Smooth muscle cell (in vitro differentiated cells): ENCODE measurements around the gene CACNA1I. TPM values are rescaled to one million over a fixed set of nuclear protein-coding genes. Genes with fewer than 3 reads are reported as not detected.

Experiments used
- DNase-seq: peaks from one replicate; lab custom pipeline; 2025; ENCODE audit not compliant: unreplicated experiment; lab: John Stamatoyannopoulos, UW
- H2AFZ ChIP-seq: fragments of 200-600 bp; sonication (generic); 2 replicates; pipeline ENCODE4 v1.6.0; 2016; ENCODE audit warnings: antibody characterized with exemption, low read depth, mild to moderate bottlenecking
- H3F3A ChIP-seq: fragments of 200-600 bp; sonication (generic); 2 replicates; pipeline ENCODE4 v1.6.0; 2017; ENCODE audit warnings: antibody characterized with exemption, low read depth
- H3K27ac ChIP-seq: fragments of 200-600 bp; sonication (generic); 2 replicates; pipeline ENCODE4 v1.5.1; 2016; ENCODE audit warnings: low read depth, mild to moderate bottlenecking
- H3K27me3 ChIP-seq: fragments of 200-600 bp; sonication (generic); 2 replicates; pipeline ENCODE4 v1.6.1; 2016; ENCODE audit warnings: low read depth, mild to moderate bottlenecking
- H3K36me3 ChIP-seq: fragments of 200-600 bp; sonication (generic); 2 replicates; pipeline ENCODE4 v1.5.1; 2016; ENCODE audit warnings: low read depth
- H3K4me1 ChIP-seq: fragments of 200-600 bp; sonication (generic); 2 replicates; pipeline ENCODE4 v1.5.1; 2016; ENCODE audit warnings: low read depth
- H3K4me2 ChIP-seq: fragments of 200-600 bp; sonication (generic); 2 replicates; pipeline ENCODE4 v1.6.0; 2016; ENCODE audit warnings: mild to moderate bottlenecking
- H3K4me3 ChIP-seq: fragments of 200-600 bp; sonication (generic); 2 replicates; pipeline ENCODE4 v1.5.1; 2016; ENCODE audit warnings: mild to moderate bottlenecking
- H3K79me2 ChIP-seq: fragments of 200-600 bp; sonication (generic); 2 replicates; pipeline ENCODE4 v1.6.0; 2016; ENCODE audit warnings: low read depth, mild to moderate bottlenecking
- H3K9ac ChIP-seq: fragments of 200-600 bp; sonication (generic); 2 replicates; pipeline ENCODE4 v1.6.0; 2016; ENCODE audit warnings: low read depth
- H3K9me3 ChIP-seq: fragments of 200-600 bp; sonication (generic); replicated peaks from 2 replicates; pipeline ENCODE4 v1.5.1; 2016; ENCODE audit warnings: low read depth
- H4K20me1 ChIP-seq: fragments of 200-600 bp; sonication (generic); 2 replicates; pipeline ENCODE4 v1.6.0; 2016; ENCODE audit warnings: low read depth
- CTCF ChIP-seq: fragments of 200-600 bp; sonication (generic); IDR thresholded peaks from 2 replicates; pipeline ENCODE4 v1.5.1; 2017; ENCODE audit warnings: borderline replicate concordance, mild to moderate bottlenecking, antibody characterized with exemption; ENCODE audit not compliant: insufficient read depth, poor library complexity, severe bottlenecking
- WGBS: methylation state at CpG from one replicate; pipeline ENCODE4 v1.1.7; 2016; ENCODE audit warnings: low lambda C conversion rate; 5-methylcytosine and 5-hydroxymethylcytosine counted together
- polyA plus RNA-seq: library from polyadenylated mRNA; unstranded; fragments of >200 nt; fragmentation: Nextera tagmentation; extraction: Ambion mirVana; gene quantifications from 2 replicates; pipeline ENCODE4 v1.2.1, GENCODE V29; 2016
- total RNA-seq: library from RNA; depleted of rRNA; stranded (reverse); fragments of >200 nt; gene quantifications from 2 replicates; pipeline ENCODE4 v1.2.3, GENCODE V29; 2014

Gene CACNA1I
- total and polyA plus RNA-seq, 2 experiments from 2014 or later = not detected

GRCh38 chr22:39722032-39722325 is 151.4 kb downstream of the CACNA1I start:
- no peaks in the 10 kb centered on the region for H3K4me1 ChIP-seq
- H3K27ac ChIP-seq = no peak overlapping the region
- no peaks in the 10 kb centered on the region for H3F3A ChIP-seq
- peaks cover 12% of the 10 kb centered on the region for H3K27me3 ChIP-seq
- no peaks in the 10 kb centered on the region for H3K79me2 ChIP-seq
- no peak overlapping the region for H3K4me2 ChIP-seq
- no peak overlapping the region for H3K9ac ChIP-seq
- H4K20me1 ChIP-seq = no peaks in the 10 kb centered on the region
- WGBS = 89% methylated on average over 6 of the region's 6 CpGs
- no peak for TF ChIP-seq CTCF
- no peak overlapping the region for H2AFZ ChIP-seq
- H3K36me3 ChIP-seq = no peaks in the 10 kb centered on the region
- no peaks in the 10 kb centered on the region for H3K9me3 ChIP-seq
- no peak for DNase-seq
- H3K4me3 ChIP-seq = no peak overlapping the region

GRCh38 chr22:39722501-39722900 is 151.9 kb downstream of the CACNA1I start:
- DNase-seq = no peak
- Histone ChIP-seq H3K36me3 (no peaks in the 10 kb centered on the region), H3K4me2 (no peak overlapping the region), H3K4me3 (no peak overlapping the region), H3K27ac (no peak overlapping the region), H3K79me2 (no peaks in the 10 kb centered on the region), H3K9me3 (no peaks in the 10 kb centered on the region), H3K9ac (no peak overlapping the region), H3K27me3 (peaks cover 12% of the 10 kb centered on the region), H3K4me1 (no peaks in the 10 kb centered on the region), H3F3A (no peaks in the 10 kb centered on the region), H4K20me1 (no peaks in the 10 kb centered on the region), H2AFZ (no peak overlapping the region)
- TF ChIP-seq CTCF = no peak
- WGBS = 85% methylated on average over 4 of the region's 4 CpGs

GRCh38 chr22:39723463-39723862 is 152.9 kb downstream of the CACNA1I start:
- H3K9ac ChIP-seq = no peak overlapping the region
- H3K9me3 ChIP-seq = no peaks in the 10 kb centered on the region
- DNase-seq = no peak
- no peak overlapping the region for H3K27ac ChIP-seq
- H3K4me2 ChIP-seq = no peak overlapping the region
- H3K4me1 ChIP-seq = no peaks in the 10 kb centered on the region
- H2AFZ ChIP-seq = no peak overlapping the region
- TF ChIP-seq CTCF = no peak
- no peaks in the 10 kb centered on the region for H3K36me3 ChIP-seq
- 95% methylated on average over 10 of the region's 10 CpGs for WGBS
- H3K4me3 ChIP-seq = no peak overlapping the region
- H3K79me2 ChIP-seq = no peaks in the 10 kb centered on the region
- H3K27me3 ChIP-seq = peaks cover 12% of the 10 kb centered on the region
- no peaks in the 10 kb centered on the region for H3F3A ChIP-seq
- H4K20me1 ChIP-seq = no peaks in the 10 kb centered on the region

GRCh38 chr22:39723899-39724351 is 153.4 kb downstream of the CACNA1I start:
- H3K27ac ChIP-seq = no peak overlapping the region
- no peaks in the 10 kb centered on the region for H3F3A ChIP-seq
- TF ChIP-seq CTCF = no peak
- no peak for DNase-seq
- H3K4me1 ChIP-seq = no peaks in the 10 kb centered on the region
- peaks cover 12% of the 10 kb centered on the region for H3K27me3 ChIP-seq
- H3K36me3 ChIP-seq = no peaks in the 10 kb centered on the region
- H3K79me2 ChIP-seq = no peaks in the 10 kb centered on the region
- no peak overlapping the region for H2AFZ ChIP-seq
- H3K4me3 ChIP-seq = no peak overlapping the region
- H4K20me1 ChIP-seq = no peaks in the 10 kb centered on the region
- no peak overlapping the region for H3K9ac ChIP-seq
- H3K4me2 ChIP-seq = no peak overlapping the region
- WGBS = 74% methylated on average over 3 of the region's 3 CpGs
- no peaks in the 10 kb centered on the region for H3K9me3 ChIP-seq
